GM12878 (cell line): ENCODE results near the gene PAQR5. TPM values are rescaled to one million over a fixed set of nuclear protein-coding genes. Genes with fewer than 3 reads are reported as not detected.

Source experiments
- ATAC-seq: fragments of 200-7000 bp; cut with Tn5 transposase; 3 replicates; pipeline ENCODE4 v1.9.1; 2020; ENCODE audit warnings: mild to moderate bottlenecking, moderate library complexity
- BruUV-seq: library from RNA; stranded (reverse); fragments of 400-500 nt; replicated peaks from 2 replicates; lab custom pipeline; 2021; lab: Mats Ljungman, UMichigan
- CTCF ChIA-PET: fragments of 300-600 bp; sonication (Branson Sonifier 250); formaldehyde crosslinking; extraction: SDS; loops from one replicate; lab custom pipeline; 2021; ENCODE audit warnings: inconsistent platforms; lab: Yijun Ruan, JAX
- POLR2A ChIA-PET: fragments of 350-600 bp; formaldehyde crosslinking; extraction: SDS; loops from one replicate; lab custom pipeline; 2021; ENCODE audit warnings: inconsistent platforms; lab: Charles Lee
- RAD21 ChIA-PET: fragments of 300-600 bp; sonication (Branson Sonifier 250); formaldehyde crosslinking; loops from one replicate; lab custom pipeline; 2023; ENCODE audit warnings: antibody characterized with exemption; ENCODE audit not compliant: unreplicated experiment; lab: Charles Lee
- SMC1A ChIA-PET: fragments of 300-600 bp; sonication (Branson Sonifier 250); formaldehyde crosslinking; loops from one replicate; lab custom pipeline; 2023; ENCODE audit not compliant: unreplicated experiment, uncharacterized antibody; lab: Charles Lee
- DNase-seq: peaks from one replicate; pipeline ENCODE4 v3.0.0-alpha.2; 2011; ENCODE audit warnings: low read depth, low spot score
- FAIRE-seq: peaks from 3 replicates; lab custom pipeline; 2011; peaks lifted over from hg19 to GRCh38; lab: Jason Lieb, UNC
- H2AFZ ChIP-seq: 2 replicates; pipeline ENCODE4 v1.6.0; 2011; ENCODE audit warnings: low read depth, low read length, control low read depth; ENCODE audit not compliant: control insufficient read depth
- H3K27ac ChIP-seq: 2 replicates; pipeline ENCODE4 v1.5.1; 2011; ENCODE audit warnings: control low read depth; ENCODE audit not compliant: control insufficient read depth, insufficient read depth
- H3K27me3 ChIP-seq, 2 experiments: replicated peaks in 1 of 2; 2 replicates each; pipeline versions ENCODE4 v1.6.0 to v1.6.1; 2011; ENCODE audit warnings: low read length in 1 of 2; ENCODE audit not compliant: control insufficient read depth in 2 of 2, insufficient read depth in 2 of 2
- H3K36me3 ChIP-seq, 2 experiments: 2 replicates each; pipeline ENCODE4 v1.5.1; 2011; ENCODE audit warnings: low read length in 1 of 2; ENCODE audit not compliant: control insufficient read depth in 2 of 2, insufficient read depth in 2 of 2
- H3K4me1 ChIP-seq: 2 replicates; pipeline ENCODE4 v1.6.1; 2011; ENCODE audit warnings: mild to moderate bottlenecking, low read length, moderate library complexity, mixed read lengths; ENCODE audit not compliant: control insufficient read depth, insufficient read depth
- H3K4me2 ChIP-seq: 2 replicates; pipeline ENCODE4 v1.6.0; 2011; ENCODE audit warnings: control low read depth; ENCODE audit not compliant: control insufficient read depth, insufficient read depth
- H3K4me3 ChIP-seq: fragments of 200-600 bp; sonication (generic); 2 replicates; pipeline ENCODE4 v1.5.1; 2016
- H3K79me2 ChIP-seq: 2 replicates; pipeline ENCODE4 v1.6.0; 2011; ENCODE audit warnings: low read length; ENCODE audit not compliant: control insufficient read depth, insufficient read depth
- H3K9ac ChIP-seq: 2 replicates; pipeline ENCODE4 v1.8.0; 2011; ENCODE audit warnings: low read length, control low read depth, mixed read lengths; ENCODE audit not compliant: control insufficient read depth, insufficient read depth
- H3K9me3 ChIP-seq: replicated peaks from 3 replicates; pipeline ENCODE4 v1.5.1; 2011; ENCODE audit warnings: mild to moderate bottlenecking, low read length; ENCODE audit not compliant: control insufficient read depth, insufficient read depth
- H4K20me1 ChIP-seq: 2 replicates; pipeline ENCODE4 v1.6.0; 2011; ENCODE audit not compliant: control insufficient read depth, insufficient read depth
- BACH1 ChIP-seq: fragments of 450-650 bp; IDR thresholded peaks from 2 replicates; pipeline ENCODE4 v1.6.1; 2017; ENCODE audit warnings: mild to moderate bottlenecking, borderline replicate concordance
- CEBPB ChIP-seq, 2 experiments: fragments of 150-350 bp in 1 of 2; IDR thresholded peaks; 2 replicates each; pipeline ENCODE4 v1.6.1; 2012 to 2014; ENCODE audit warnings: low read depth in 2 of 2, low read length in 2 of 2, borderline replicate concordance in 1 of 2, inconsistent platforms in 1 of 2
- FOS ChIP-seq: IDR thresholded peaks from 3 replicates; pipeline ENCODE4 v1.6.1; 2011; ENCODE audit warnings: borderline replicate concordance; ENCODE audit not compliant: insufficient read length; ENCODE audit errors: extremely low read depth
- RCOR1 ChIP-seq: conservative IDR thresholded peaks from 2 replicates; pipeline ENCODE4 v1.6.1; 2012; ENCODE audit warnings: low read depth, low read length, improper control_type of control experiment
- SPI1 ChIP-seq: IDR thresholded peaks from 2 replicates; pipeline ENCODE4 v1.6.1; 2011; ENCODE audit warnings: low read depth, mild to moderate bottlenecking, low read length, moderate library complexity, borderline replicate concordance; ENCODE audit not compliant: insufficient read depth
- TAF1 ChIP-seq: IDR thresholded peaks from 2 replicates; pipeline ENCODE4 v1.6.1; 2011; ENCODE audit warnings: mild to moderate bottlenecking, low read depth, low read length, borderline replicate concordance
- whole genome bisulfite sequencing: methylation state at CpG from one replicate; pipeline ENCODE4 v1.1.6; 2016; ENCODE audit warnings: low lambda C conversion rate; ENCODE audit not compliant: insufficient replicate concordance, insufficient coverage; ENCODE audit errors: missing lambda C conversion rate; 5-methylcytosine and 5-hydroxymethylcytosine counted together
- in situ Hi-C: fragments of 300-500 bp; cut with MboI; formaldehyde crosslinking; loops from 9 replicates; pipeline ENCODE4 v1.14.3; 2018; ENCODE audit warnings: mixed read lengths
- intact Hi-C: fragments of 100-400 bp; cut with micrococcal nuclease; formaldehyde crosslinking; loops from one replicate; pipeline ENCODE4 v1.14.2; 2022; ENCODE audit not compliant: unreplicated experiment
- polyA plus RNA-seq, 11 experiments: library from polyadenylated mRNA; depleted of rRNA in 4 of 11; unstranded in 6 of 11; stranded (reverse) in 5 of 11; fragments of >200 nt; fragmentation: Nextera tagmentation in 4 of 11; fragmentation: Illumina TruSeq in 1 of 11; extraction: Ambion mirVana in 4 of 11; extraction: Trizol in 1 of 11; gene quantifications; 1 replicate in 1 of 11; 2 replicates in 10 of 11; pipeline versions ENCODE4 v1.2.1 to v1.2.3, GENCODE V29; 2011 to 2016; ENCODE audit warnings: inconsistent platforms in 2 of 11, missing spikeins in 2 of 11, low read depth in 1 of 11
- total RNA-seq, 4 experiments: library from RNA; depleted of rRNA in 3 of 4; stranded (reverse); fragments of >200 nt in 3 of 4; fragmentation: Illumina TruSeq in 1 of 4; extraction: Trizol in 1 of 4; gene quantifications; 2 replicates each; pipeline versions ENCODE4 v1.2.1 to v1.2.3, GENCODE V29; 2013 to 2021

Gene PAQR5
- total and polyA plus RNA-seq, 10 of the 15 experiments (the other 5 are each of a cell fraction or from before 2014, with no cell fraction given), result 0.02 to 0.03 TPM; not detected in 8

DNA sequence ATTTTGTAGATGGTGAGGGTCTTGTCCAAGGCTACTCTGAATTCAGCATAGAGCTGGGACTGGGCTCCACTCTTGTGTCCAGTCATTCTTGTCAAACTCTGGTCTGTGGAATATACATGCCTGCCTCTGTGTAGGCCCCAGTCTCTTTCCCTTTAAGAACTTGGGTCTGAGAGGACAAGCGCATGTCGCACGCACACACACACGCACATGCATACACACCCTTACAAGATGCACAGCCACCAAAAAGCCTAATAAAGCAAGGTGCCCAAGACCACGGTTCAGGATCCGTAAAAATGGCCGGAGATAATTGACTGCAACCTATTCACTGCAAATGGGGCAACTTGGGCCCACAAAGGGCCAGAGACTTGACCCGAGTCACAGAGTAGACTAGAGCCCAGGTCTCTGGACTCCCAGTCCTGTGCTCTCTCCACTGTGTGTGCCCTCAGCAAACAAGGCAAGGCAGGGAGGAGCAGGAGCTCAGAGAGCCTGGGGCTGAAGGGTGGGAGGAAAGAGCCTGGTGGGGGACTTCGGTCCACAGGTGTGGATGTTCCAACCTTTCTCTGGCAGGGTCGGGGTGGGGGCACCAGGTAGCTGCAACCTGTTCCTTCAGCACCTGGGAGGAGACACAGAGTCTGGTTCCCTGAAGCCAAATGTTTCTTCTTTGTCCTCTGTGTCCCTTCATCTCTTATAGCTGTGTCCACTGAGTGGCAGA is 914 bp upstream of the PAQR5 start:
- FAIRE-seq (no peak), DNase-seq (no peak)
- H3K27ac ChIP-seq, result no peak overlapping the region
- no peaks in the 10 kb centered on the region for H4K20me1 ChIP-seq
- H3K36me3 ChIP-seq, result no peaks in the 10 kb centered on the region
- CTCF ChIA-PET, result no interaction called here
- H3K4me2 ChIP-seq, result no peak overlapping the region
- no peaks in the 10 kb centered on the region for H3K4me1 ChIP-seq
- peaks cover 5 to 11% of the 10 kb centered on the region in 2 experiments for H3K27me3 ChIP-seq
- WGBS, result 57% methylated on average over 10 of the region's 10 CpGs
- in situ Hi-C loops, result no loop called here
- H3K9ac ChIP-seq, result no peak overlapping the region
- H3K9me3 ChIP-seq, result no peaks in the 10 kb centered on the region
- no TSS peak for BruUV-seq
- no peak overlapping the region for H3K4me3 ChIP-seq
- TF ChIP-seq BACH1 (no peak), FOS (no peak), SPI1 (no peak)
- TF ChIP-seq, all 136 proteins: peak for 0
- no peak overlapping the region for H2AFZ ChIP-seq
- no peak for ATAC-seq
- ChIA-PET SMC1A (no interaction called here), POLR2A (no interaction called here), RAD21 (no interaction called here)
- intact Hi-C loops, result no loop called here
- H3K79me2 ChIP-seq, result no peaks in the 10 kb centered on the region

DNA sequence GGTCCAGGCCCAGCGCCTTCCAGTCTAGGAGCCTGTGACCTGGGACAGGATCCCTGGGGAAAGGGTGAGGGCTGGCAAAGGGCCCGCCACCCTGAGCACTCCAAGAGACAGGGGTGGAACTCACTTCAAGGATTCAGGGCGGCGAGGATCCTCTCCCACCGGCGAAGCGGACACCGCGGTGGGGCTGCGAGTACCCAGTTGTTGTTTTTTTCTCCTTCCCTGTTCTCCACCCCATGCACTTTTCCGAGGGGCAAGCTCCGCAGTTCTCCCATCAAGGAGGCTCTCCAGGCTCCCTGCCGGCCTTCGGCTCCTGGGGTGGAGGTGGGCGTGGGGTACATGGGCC is 387 bp upstream of the PAQR5 start:
- no peak for TF ChIP-seq FOS
- no peak for TF ChIP-seq TAF1
- TF ChIP-seq CEBPB (IDR thresholded peaks at IDR 0.05; ENCODE audit: borderline replicate concordance in 1 of 2, low read depth in 2 of 2, low read length in 2 of 2), result no peak
- no peak for TF ChIP-seq RCOR1
- in situ Hi-C loops, result no loop called here
- no peak for ATAC-seq
- Histone ChIP-seq H3K4me3 (no peak overlapping the region), H3K79me2 (no peaks in the 10 kb centered on the region), H3K27me3 (peaks cover 5 to 11% of the 10 kb centered on the region in 2 experiments), H4K20me1 (no peaks in the 10 kb centered on the region), H3K9ac (no peak overlapping the region), H3K36me3 (no peaks in the 10 kb centered on the region), H2AFZ (no peak overlapping the region), H3K9me3 (no peaks in the 10 kb centered on the region), H3K27ac (no peak overlapping the region), H3K4me1 (no peaks in the 10 kb centered on the region), H3K4me2 (no peak overlapping the region)
- no peak for FAIRE-seq
- no TSS peak for BruUV-seq
- ChIA-PET CTCF (no interaction called here), RAD21 (no interaction called here), POLR2A (no interaction called here), SMC1A (no interaction called here)
- WGBS, result 72% methylated on average over 15 of the region's 15 CpGs
- intact Hi-C loops, result no loop called here
- DNase-seq, result no peak
